Smooth muscle cell (in vitro differentiated cells): ENCODE data around the gene TMED10. TPM values are rescaled to one million over a fixed set of nuclear protein-coding genes. Genes with fewer than 3 reads are reported as not detected.
A peak's percentile ranks its signal among the peaks of the same experiment; 100 is the strongest.

Experiments used
- DNase-seq: peaks from one replicate; lab custom pipeline; 2025; ENCODE audit not compliant: unreplicated experiment; lab: John Stamatoyannopoulos, UW
- H2AFZ ChIP-seq: fragments of 200-600 bp; sonication (generic); 2 replicates; pipeline ENCODE4 v1.6.0; 2016; ENCODE audit warnings: antibody characterized with exemption, low read depth, mild to moderate bottlenecking
- H3F3A ChIP-seq: fragments of 200-600 bp; sonication (generic); 2 replicates; pipeline ENCODE4 v1.6.0; 2017; ENCODE audit warnings: antibody characterized with exemption, low read depth
- H3K27ac ChIP-seq: fragments of 200-600 bp; sonication (generic); 2 replicates; pipeline ENCODE4 v1.5.1; 2016; ENCODE audit warnings: low read depth, mild to moderate bottlenecking
- H3K27me3 ChIP-seq: fragments of 200-600 bp; sonication (generic); 2 replicates; pipeline ENCODE4 v1.6.1; 2016; ENCODE audit warnings: low read depth, mild to moderate bottlenecking
- H3K36me3 ChIP-seq: fragments of 200-600 bp; sonication (generic); 2 replicates; pipeline ENCODE4 v1.5.1; 2016; ENCODE audit warnings: low read depth
- H3K4me1 ChIP-seq: fragments of 200-600 bp; sonication (generic); 2 replicates; pipeline ENCODE4 v1.5.1; 2016; ENCODE audit warnings: low read depth
- H3K4me2 ChIP-seq: fragments of 200-600 bp; sonication (generic); 2 replicates; pipeline ENCODE4 v1.6.0; 2016; ENCODE audit warnings: mild to moderate bottlenecking
- H3K4me3 ChIP-seq: fragments of 200-600 bp; sonication (generic); 2 replicates; pipeline ENCODE4 v1.5.1; 2016; ENCODE audit warnings: mild to moderate bottlenecking
- H3K79me2 ChIP-seq: fragments of 200-600 bp; sonication (generic); 2 replicates; pipeline ENCODE4 v1.6.0; 2016; ENCODE audit warnings: low read depth, mild to moderate bottlenecking
- H3K9ac ChIP-seq: fragments of 200-600 bp; sonication (generic); 2 replicates; pipeline ENCODE4 v1.6.0; 2016; ENCODE audit warnings: low read depth
- H3K9me3 ChIP-seq: fragments of 200-600 bp; sonication (generic); replicated peaks from 2 replicates; pipeline ENCODE4 v1.5.1; 2016; ENCODE audit warnings: low read depth
- H4K20me1 ChIP-seq: fragments of 200-600 bp; sonication (generic); 2 replicates; pipeline ENCODE4 v1.6.0; 2016; ENCODE audit warnings: low read depth
- WGBS: methylation state at CpG from one replicate; pipeline ENCODE4 v1.1.7; 2016; ENCODE audit warnings: low lambda C conversion rate; 5-methylcytosine and 5-hydroxymethylcytosine counted together
- polyA plus RNA-seq: library from polyadenylated mRNA; unstranded; fragments of >200 nt; fragmentation: Nextera tagmentation; extraction: Ambion mirVana; gene quantifications from 2 replicates; pipeline ENCODE4 v1.2.1, GENCODE V29; 2016
- total RNA-seq: library from RNA; depleted of rRNA; stranded (reverse); fragments of >200 nt; gene quantifications from 2 replicates; pipeline ENCODE4 v1.2.3, GENCODE V29; 2014
- TF ChIP-seq, protein P1 (sequence below): fragments of 200-600 bp; sonication (generic); IDR thresholded peaks from 2 replicates; pipeline ENCODE4 v1.5.1; 2017; ENCODE audit warnings: borderline replicate concordance, mild to moderate bottlenecking, antibody characterized with exemption; ENCODE audit not compliant: insufficient read depth, poor library complexity, severe bottlenecking

Gene TMED10
- total and polyA plus RNA-seq, 2 experiments from 2014 or later, result 473 to 566 TPM

DNA sequence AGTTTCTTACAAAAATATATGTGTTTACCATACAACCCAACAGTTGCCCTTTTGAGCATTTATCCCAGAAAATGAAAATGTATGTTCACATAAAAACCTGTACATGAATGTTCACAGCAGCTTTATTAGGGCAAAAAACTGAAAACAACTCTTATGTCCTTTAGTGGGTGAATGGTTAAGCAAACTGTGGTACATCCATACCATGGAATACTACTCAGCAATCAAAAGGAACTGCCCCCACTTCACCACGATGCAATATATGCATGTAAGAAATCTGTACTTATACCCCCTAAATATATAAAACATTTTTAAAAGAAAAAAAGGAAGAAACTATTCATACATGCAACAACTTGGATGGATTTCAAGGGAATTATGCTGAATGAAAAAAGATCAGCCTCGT lies 42.8 kb downstream of the TMED10 start:
- Histone ChIP-seq H3K4me2 (no peak overlapping the region), H3K4me1 (no peaks in the 10 kb centered on the region), H2AFZ (no peak overlapping the region), H3K9me3 (no peaks in the 10 kb centered on the region), H3K79me2 (peaks cover 18% of the 10 kb centered on the region), H3K36me3 (peaks cover 20% of the 10 kb centered on the region), H3F3A (peaks cover 22% of the 10 kb centered on the region), H3K27me3 (no peaks in the 10 kb centered on the region), H3K9ac (no peak overlapping the region), H3K4me3 (no peak overlapping the region), H3K27ac (peak overlapping the region; percentile 2), H4K20me1 (peaks cover 49% of the 10 kb centered on the region)
- no peak for DNase-seq
- WGBS, result 70% methylated on average over 2 of the region's 2 CpGs
- TF ChIP-seq, protein P1, sequence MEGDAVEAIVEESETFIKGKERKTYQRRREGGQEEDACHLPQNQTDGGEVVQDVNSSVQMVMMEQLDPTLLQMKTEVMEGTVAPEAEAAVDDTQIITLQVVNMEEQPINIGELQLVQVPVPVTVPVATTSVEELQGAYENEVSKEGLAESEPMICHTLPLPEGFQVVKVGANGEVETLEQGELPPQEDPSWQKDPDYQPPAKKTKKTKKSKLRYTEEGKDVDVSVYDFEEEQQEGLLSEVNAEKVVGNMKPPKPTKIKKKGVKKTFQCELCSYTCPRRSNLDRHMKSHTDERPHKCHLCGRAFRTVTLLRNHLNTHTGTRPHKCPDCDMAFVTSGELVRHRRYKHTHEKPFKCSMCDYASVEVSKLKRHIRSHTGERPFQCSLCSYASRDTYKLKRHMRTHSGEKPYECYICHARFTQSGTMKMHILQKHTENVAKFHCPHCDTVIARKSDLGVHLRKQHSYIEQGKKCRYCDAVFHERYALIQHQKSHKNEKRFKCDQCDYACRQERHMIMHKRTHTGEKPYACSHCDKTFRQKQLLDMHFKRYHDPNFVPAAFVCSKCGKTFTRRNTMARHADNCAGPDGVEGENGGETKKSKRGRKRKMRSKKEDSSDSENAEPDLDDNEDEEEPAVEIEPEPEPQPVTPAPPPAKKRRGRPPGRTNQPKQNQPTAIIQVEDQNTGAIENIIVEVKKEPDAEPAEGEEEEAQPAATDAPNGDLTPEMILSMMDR, result no peak

DNA sequence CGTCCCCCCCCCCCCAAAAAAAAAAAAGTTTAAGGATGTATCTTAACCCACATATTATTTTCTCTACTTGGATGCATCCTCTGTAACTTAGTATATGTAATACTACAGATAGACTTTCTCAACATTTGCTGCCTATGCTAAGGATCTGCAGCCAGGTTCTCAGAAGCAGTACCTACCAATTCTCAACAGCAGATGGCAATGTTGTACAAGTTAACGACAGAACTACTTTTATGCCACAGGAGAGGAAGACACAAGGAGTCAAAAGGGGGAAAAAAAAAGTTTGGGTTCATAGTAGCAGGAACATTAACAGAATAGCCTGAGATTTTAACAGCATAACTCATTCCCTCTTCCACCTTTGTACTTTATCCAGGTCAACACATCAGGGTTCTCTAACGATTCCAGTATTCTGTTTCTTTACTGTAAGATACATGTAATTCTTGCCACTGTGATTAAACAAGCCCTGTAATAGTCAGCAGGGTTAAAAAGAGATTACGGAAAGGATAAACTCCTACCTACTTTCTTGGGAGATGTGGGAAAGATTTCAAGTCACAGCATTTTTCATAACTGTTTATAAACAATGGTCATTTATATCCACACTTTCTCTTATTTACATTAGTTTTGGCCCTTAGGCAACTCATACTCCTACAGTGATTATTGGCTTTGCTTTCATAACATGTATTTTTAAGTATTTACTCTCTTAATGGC lies 43.9 kb downstream of the TMED10 start:
- Histone ChIP-seq H3K9ac (no peak overlapping the region), H3K4me1 (no peaks in the 10 kb centered on the region), H3F3A (peaks cover 22% of the 10 kb centered on the region), H3K36me3 (peaks cover 20% of the 10 kb centered on the region), H3K27me3 (no peaks in the 10 kb centered on the region), H3K4me2 (no peak overlapping the region), H3K4me3 (no peak overlapping the region), H3K9me3 (no peaks in the 10 kb centered on the region), H3K27ac (peak overlapping the region; percentile 2), H3K79me2 (peaks cover 10% of the 10 kb centered on the region), H2AFZ (no peak overlapping the region), H4K20me1 (peaks cover 39% of the 10 kb centered on the region)
- WGBS, result 43% methylated on average over 4 of the region's 4 CpGs
- TF ChIP-seq, protein P1, result peak; percentile 82
- no peak for DNase-seq

GRCh38 chr14:75128596-75128990 lies 47.8 kb downstream of the TMED10 start:
- Histone ChIP-seq H3K9ac (no peak overlapping the region), H3K27ac (no peak overlapping the region), H3K27me3 (no peaks in the 10 kb centered on the region), H4K20me1 (peaks cover 19% of the 10 kb centered on the region), H3K4me3 (no peak overlapping the region), H3K36me3 (peaks cover 5% of the 10 kb centered on the region), H3F3A (peaks cover 27% of the 10 kb centered on the region), H3K4me2 (no peak overlapping the region), H3K9me3 (no peaks in the 10 kb centered on the region), H2AFZ (no peak overlapping the region), H3K79me2 (no peaks in the 10 kb centered on the region), H3K4me1 (peaks cover 8% of the 10 kb centered on the region)
- WGBS, result 97% methylated on average over 5 of the region's 5 CpGs
- TF ChIP-seq, protein P1, result no peak
- no peak for DNase-seq
